Measurements from ENCODE around the gene GGTLC1.

DNA sequence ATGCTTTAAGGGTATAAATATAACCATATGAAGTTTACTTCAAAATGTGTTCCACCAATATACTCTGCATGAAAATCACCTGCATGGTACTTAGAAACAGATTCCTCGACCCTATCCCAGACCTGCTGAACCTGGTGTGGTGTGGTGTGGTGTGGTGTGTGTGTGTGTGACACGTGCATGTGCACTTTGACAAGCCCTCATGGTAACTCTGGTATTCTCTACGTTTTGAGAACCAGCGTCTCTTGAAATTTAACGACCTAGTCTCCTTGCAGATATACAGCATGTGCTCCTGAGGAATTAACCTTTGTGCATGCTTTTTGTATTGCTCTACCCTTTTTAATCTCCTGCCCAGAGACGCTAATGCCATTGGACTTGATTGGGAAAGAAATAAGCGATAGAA, 29.5 kb downstream of the GGTLC1 start:
- TF ChIP-seq ZEB2 (tag by site-specific recombination; IDR thresholded peaks at IDR 0.05) (no peak), ZIC2 (tag by site-specific recombination; IDR thresholded peaks at IDR 0.05) (no peak), YY1 (tag by site-specific recombination; IDR thresholded peaks at IDR 0.05) (no peak), ZNF830 (tag by site-specific recombination; IDR thresholded peaks at IDR 0.05; ENCODE audit: low read depth) (no peak), ZNF555 (tag by site-specific recombination; conservative IDR thresholded peaks at IDR 0.05) (no peak), ZBTB1 (tag by site-specific recombination; IDR thresholded peaks at IDR 0.05) (no peak), ZNF792 (tag by site-specific recombination; IDR thresholded peaks at IDR 0.05) (no peak), ZBTB8A (tag by site-specific recombination; IDR thresholded peaks at IDR 0.05) (no peak), ZBTB20 (tag by site-specific recombination; IDR thresholded peaks at IDR 0.05) (no peak), ZNF112 (tag by site-specific recombination; IDR thresholded peaks at IDR 0.05) (no peak)
- TF ChIP-seq, protein P1, sequence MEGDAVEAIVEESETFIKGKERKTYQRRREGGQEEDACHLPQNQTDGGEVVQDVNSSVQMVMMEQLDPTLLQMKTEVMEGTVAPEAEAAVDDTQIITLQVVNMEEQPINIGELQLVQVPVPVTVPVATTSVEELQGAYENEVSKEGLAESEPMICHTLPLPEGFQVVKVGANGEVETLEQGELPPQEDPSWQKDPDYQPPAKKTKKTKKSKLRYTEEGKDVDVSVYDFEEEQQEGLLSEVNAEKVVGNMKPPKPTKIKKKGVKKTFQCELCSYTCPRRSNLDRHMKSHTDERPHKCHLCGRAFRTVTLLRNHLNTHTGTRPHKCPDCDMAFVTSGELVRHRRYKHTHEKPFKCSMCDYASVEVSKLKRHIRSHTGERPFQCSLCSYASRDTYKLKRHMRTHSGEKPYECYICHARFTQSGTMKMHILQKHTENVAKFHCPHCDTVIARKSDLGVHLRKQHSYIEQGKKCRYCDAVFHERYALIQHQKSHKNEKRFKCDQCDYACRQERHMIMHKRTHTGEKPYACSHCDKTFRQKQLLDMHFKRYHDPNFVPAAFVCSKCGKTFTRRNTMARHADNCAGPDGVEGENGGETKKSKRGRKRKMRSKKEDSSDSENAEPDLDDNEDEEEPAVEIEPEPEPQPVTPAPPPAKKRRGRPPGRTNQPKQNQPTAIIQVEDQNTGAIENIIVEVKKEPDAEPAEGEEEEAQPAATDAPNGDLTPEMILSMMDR (tag by site-specific recombination; IDR thresholded peaks at IDR 0.05), result no peak
- TF ChIP-seq, protein P2, sequence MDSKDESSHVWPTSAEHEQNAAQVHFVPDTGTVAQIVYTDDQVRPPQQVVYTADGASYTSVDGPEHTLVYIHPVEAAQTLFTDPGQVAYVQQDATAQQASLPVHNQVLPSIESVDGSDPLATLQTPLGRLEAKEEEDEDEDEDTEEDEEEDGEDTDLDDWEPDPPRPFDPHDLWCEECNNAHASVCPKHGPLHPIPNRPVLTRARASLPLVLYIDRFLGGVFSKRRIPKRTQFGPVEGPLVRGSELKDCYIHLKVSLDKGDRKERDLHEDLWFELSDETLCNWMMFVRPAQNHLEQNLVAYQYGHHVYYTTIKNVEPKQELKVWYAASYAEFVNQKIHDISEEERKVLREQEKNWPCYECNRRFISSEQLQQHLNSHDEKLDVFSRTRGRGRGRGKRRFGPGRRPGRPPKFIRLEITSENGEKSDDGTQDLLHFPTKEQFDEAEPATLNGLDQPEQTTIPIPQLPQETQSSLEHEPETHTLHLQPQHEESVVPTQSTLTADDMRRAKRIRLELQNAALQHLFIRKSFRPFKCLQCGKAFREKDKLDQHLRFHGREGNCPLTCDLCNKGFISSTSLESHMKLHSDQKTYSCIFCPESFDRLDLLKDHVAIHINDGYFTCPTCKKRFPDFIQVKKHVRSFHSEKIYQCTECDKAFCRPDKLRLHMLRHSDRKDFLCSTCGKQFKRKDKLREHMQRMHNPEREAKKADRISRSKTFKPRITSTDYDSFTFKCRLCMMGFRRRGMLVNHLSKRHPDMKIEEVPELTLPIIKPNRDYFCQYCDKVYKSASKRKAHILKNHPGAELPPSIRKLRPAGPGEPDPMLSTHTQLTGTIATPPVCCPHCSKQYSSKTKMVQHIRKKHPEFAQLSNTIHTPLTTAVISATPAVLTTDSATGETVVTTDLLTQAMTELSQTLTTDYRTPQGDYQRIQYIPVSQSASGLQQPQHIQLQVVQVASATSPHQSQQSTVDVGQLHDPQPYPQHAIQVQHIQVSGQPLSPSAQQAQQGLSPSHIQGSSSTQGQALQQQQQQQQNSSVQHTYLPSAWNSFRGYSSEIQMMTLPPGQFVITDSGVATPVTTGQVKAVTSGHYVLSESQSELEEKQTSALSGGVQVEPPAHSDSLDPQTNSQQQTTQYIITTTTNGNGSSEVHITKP (tag by site-specific recombination; IDR thresholded peaks at IDR 0.05), result no peak
- TF ChIP-seq, protein P3, sequence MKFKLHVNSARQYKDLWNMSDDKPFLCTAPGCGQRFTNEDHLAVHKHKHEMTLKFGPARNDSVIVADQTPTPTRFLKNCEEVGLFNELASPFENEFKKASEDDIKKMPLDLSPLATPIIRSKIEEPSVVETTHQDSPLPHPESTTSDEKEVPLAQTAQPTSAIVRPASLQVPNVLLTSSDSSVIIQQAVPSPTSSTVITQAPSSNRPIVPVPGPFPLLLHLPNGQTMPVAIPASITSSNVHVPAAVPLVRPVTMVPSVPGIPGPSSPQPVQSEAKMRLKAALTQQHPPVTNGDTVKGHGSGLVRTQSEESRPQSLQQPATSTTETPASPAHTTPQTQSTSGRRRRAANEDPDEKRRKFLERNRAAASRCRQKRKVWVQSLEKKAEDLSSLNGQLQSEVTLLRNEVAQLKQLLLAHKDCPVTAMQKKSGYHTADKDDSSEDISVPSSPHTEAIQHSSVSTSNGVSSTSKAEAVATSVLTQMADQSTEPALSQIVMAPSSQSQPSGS (tag by site-specific recombination; IDR thresholded peaks at IDR 0.05; ENCODE audit: low read depth), result no peak

Measured in HEK293 (cell line).